Heart left ventricle (tissue), 13 donors: Measurements from ENCODE around the gene CYP46A1.

Experiments used
- CTCF ChIP-seq, 12 donors: fragments of 200-600 bp; sonication (generic) in 4 of 12; IDR thresholded peaks; one replicate each; pipeline versions ENCODE4 v1.5.0 to v1.8.0; 2018 to 2022; ENCODE audit warnings: antibody characterized with exemption in 12 of 12, mild to moderate bottlenecking in 5 of 12
- POLR2A ChIP-seq, 2 donors: fragments of 450-650 bp; IDR thresholded peaks; one replicate each; pipeline ENCODE4 v1.6.1; 2017; ENCODE audit warnings: antibody characterized with exemption in 2 of 2, mild to moderate bottlenecking in 2 of 2, moderate library complexity in 2 of 2
- donor health status: ischemic (EF 13 %, LVEDD 7.1; RV severe dilation, severe dysfunction).
- donor health status: DM: no; HTN: yes; CAD: no.
- donor health status: DM: no; HTN: no; CAD: no.
- donor health status: ischemic (EF 25% LVEDD 6.9; RV normal size, moderate dysfunction).
- donor health status: ischemic (EF 25% LVEDD 5.7; RV mildly dilated, moderate dysfunction).
- donor health status: ischemic (EF 35%, LVEDD 5.7; RV mildly dilated, moderate dysfunction).
- donor health status: nonischemic (EF 11% LVEDD 7.7; RV severe dilation, severe dysfunction).
- donor health status: DM: yes; HTN: yes; CAD: no.
- donor health status: PGD.
- donor health status: ischemic (EF 29% LVEDD 5.4; RV normal size, mild dysfunction).
- donor health status: nonischemic (EF 23%, LVEDD 6.1; RV moderate dilation, normal function).

- TF ChIP-seq CTCF (IDR thresholded peaks at IDR 0.05) (no peak), POLR2A (IDR thresholded peaks at IDR 0.05) (no peak)
Observed at GRCh38 chr14:99754141-99755067, 70.3 kb downstream of the CYP46A1 start.
